ENCODE results near the gene NAP1L5.

NAP1L5 gene

GRCh38 chr4:88697588-88698329 lies at the start of gene NAP1L5:
Gene NAP1L5 (minus strand): TSS chr4:88697829. CDS start chr4:88697754, 75 bp downstream.
- H2AFZ ChIP-seq (ENCODE audit: low read depth, low read length, severe bottlenecking): no peak within 1 kb of the TSS
- H3K9ac ChIP-seq (ENCODE audit: low read length): no peak within 1 kb of the TSS

GRCh38 chr4:88747351-88747750 lies 49.7 kb upstream of the NAP1L5 start:
- Histone ChIP-seq H3K79me2 (ENCODE audit: insufficient read depth, low read length) (no peaks in the 10 kb centered on the region), H3K36me3 (ENCODE audit: low read length) (no peaks in the 10 kb centered on the region), H3K9ac (ENCODE audit: low read length) (no peak overlapping the region), H3K4me2 (ENCODE audit: low read depth, low read length, poor library complexity, severe bottlenecking) (no peak overlapping the region), H3F3A (ENCODE audit: insufficient read depth) (no peaks in the 10 kb centered on the region), H3K27ac (ENCODE audit: low read depth, low read length) (no peak overlapping the region), H4K20me1 (ENCODE audit: low read depth, low read length) (no peaks in the 10 kb centered on the region), H3K27me3 (ENCODE audit: low read length) (no peaks in the 10 kb centered on the region), H3K9me2 (replicated peaks; ENCODE audit: insufficient read depth, low read length) (no peaks in the 10 kb centered on the region), H3K4me3 (ENCODE audit: insufficient read depth, low read length, poor library complexity, severe bottlenecking) (no peak overlapping the region), H2AFZ (ENCODE audit: low read depth, low read length, severe bottlenecking) (no peak overlapping the region), H3K9me3 (ENCODE audit: insufficient read depth, low read length) (no peaks in the 10 kb centered on the region)
- TF ChIP-seq CTCF (IDR thresholded peaks at IDR 0.05; ENCODE audit: insufficient read depth, low read length, poor library complexity, severe bottlenecking): no peak
- no peak for TF ChIP-seq EZH2phosphoT487 (conservative IDR thresholded peaks at IDR 0.05; ENCODE audit: low read length)

More at GRCh38 chr4:88697588-88698329, at the start of gene NAP1L5:
- TF ChIP-seq EZH2phosphoT487 (conservative IDR thresholded peaks at IDR 0.05; ENCODE audit: low read length) (no peak), CTCF (IDR thresholded peaks at IDR 0.05; ENCODE audit: insufficient read depth, low read length, poor library complexity, severe bottlenecking) (no peak)
- no peaks in the 10 kb centered on the region for H3K9me2 ChIP-seq (replicated peaks; ENCODE audit: insufficient read depth, low read length)
- no peaks in the 10 kb centered on the region for H3F3A ChIP-seq (ENCODE audit: insufficient read depth)
- H3K27me3 ChIP-seq (ENCODE audit: low read length): no peaks in the 10 kb centered on the region
- no peaks in the 10 kb centered on the region for H3K79me2 ChIP-seq (ENCODE audit: insufficient read depth, low read length)
- no peak within 1 kb of the TSS for H3K4me3 ChIP-seq (ENCODE audit: insufficient read depth, low read length, poor library complexity, severe bottlenecking)
- H3K4me2 ChIP-seq (ENCODE audit: low read depth, low read length, poor library complexity, severe bottlenecking): no peak within 1 kb of the TSS
- no peaks in the 10 kb centered on the region for H3K9me3 ChIP-seq (ENCODE audit: insufficient read depth, low read length)
- H3K27ac ChIP-seq (ENCODE audit: low read depth, low read length): no peak within 1 kb of the TSS
- H4K20me1 ChIP-seq (ENCODE audit: low read depth, low read length): no peaks in the 10 kb centered on the region
- H3K36me3 ChIP-seq (ENCODE audit: low read length): no peaks in the 10 kb centered on the region

GRCh38 chr4:88746206-88746605 lies 48.6 kb upstream of the NAP1L5 start:
- H3K27ac ChIP-seq (ENCODE audit: low read depth, low read length): no peak overlapping the region
- H3K4me2 ChIP-seq (ENCODE audit: low read depth, low read length, poor library complexity, severe bottlenecking): no peak overlapping the region
- no peaks in the 10 kb centered on the region for H3F3A ChIP-seq (ENCODE audit: insufficient read depth)
- no peak for TF ChIP-seq CTCF (IDR thresholded peaks at IDR 0.05; ENCODE audit: insufficient read depth, low read length, poor library complexity, severe bottlenecking)
- no peaks in the 10 kb centered on the region for H3K9me3 ChIP-seq (ENCODE audit: insufficient read depth, low read length)
- H3K27me3 ChIP-seq (ENCODE audit: low read length): no peaks in the 10 kb centered on the region
- H2AFZ ChIP-seq (ENCODE audit: low read depth, low read length, severe bottlenecking): no peak overlapping the region
- no peaks in the 10 kb centered on the region for H4K20me1 ChIP-seq (ENCODE audit: low read depth, low read length)
- no peak overlapping the region for H3K9ac ChIP-seq (ENCODE audit: low read length)
- H3K79me2 ChIP-seq (ENCODE audit: insufficient read depth, low read length): no peaks in the 10 kb centered on the region
- no peak overlapping the region for H3K4me3 ChIP-seq (ENCODE audit: insufficient read depth, low read length, poor library complexity, severe bottlenecking)
- no peaks in the 10 kb centered on the region for H3K36me3 ChIP-seq (ENCODE audit: low read length)
- H3K9me2 ChIP-seq (replicated peaks; ENCODE audit: insufficient read depth, low read length): no peaks in the 10 kb centered on the region
